ENCODE measurements around the gene DLGAP1.

DNA sequence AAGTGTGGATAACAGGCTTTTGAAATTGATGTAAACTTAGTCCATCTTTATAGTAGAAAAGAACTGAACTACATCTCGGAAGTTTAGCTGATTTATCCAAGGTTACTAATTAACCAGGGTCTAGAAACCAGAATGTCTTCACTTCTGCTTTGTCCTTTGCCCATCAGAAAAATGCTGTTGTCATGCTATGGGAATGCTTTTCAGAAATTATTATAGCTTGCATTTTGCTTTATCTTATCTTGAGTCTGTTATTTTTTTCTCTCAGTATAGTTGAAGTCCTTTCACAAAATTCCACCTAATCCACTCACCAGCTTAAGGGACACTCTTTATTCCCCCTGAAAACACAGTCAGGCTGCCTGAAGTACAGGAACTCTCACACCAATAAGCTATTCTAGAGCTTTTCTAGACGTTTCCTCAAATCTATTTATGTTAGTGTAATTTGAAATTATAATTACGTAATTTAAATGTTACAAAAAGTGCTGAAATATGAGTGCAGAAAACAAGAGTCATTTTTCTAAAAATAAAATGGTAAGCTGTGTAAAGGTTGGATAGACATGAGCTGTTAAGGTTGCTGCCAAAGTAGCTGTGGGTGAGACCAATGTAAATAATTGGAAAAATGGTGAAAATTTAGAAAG, 548.9 kb downstream of the DLGAP1 start:
- TF ChIP-seq, protein P1, sequence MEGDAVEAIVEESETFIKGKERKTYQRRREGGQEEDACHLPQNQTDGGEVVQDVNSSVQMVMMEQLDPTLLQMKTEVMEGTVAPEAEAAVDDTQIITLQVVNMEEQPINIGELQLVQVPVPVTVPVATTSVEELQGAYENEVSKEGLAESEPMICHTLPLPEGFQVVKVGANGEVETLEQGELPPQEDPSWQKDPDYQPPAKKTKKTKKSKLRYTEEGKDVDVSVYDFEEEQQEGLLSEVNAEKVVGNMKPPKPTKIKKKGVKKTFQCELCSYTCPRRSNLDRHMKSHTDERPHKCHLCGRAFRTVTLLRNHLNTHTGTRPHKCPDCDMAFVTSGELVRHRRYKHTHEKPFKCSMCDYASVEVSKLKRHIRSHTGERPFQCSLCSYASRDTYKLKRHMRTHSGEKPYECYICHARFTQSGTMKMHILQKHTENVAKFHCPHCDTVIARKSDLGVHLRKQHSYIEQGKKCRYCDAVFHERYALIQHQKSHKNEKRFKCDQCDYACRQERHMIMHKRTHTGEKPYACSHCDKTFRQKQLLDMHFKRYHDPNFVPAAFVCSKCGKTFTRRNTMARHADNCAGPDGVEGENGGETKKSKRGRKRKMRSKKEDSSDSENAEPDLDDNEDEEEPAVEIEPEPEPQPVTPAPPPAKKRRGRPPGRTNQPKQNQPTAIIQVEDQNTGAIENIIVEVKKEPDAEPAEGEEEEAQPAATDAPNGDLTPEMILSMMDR (IDR thresholded peaks at IDR 0.05), result no peak
- TF ChIP-seq EP300 (IDR thresholded peaks at IDR 0.05) (no peak), POLR2AphosphoS5 (IDR thresholded peaks at IDR 0.05) (no peak), POLR2A (IDR thresholded peaks at IDR 0.05) (no peak)
